HG03460 (cell line): ENCODE measurements around the gene KCNJ1.

Experiments used
- ATAC-seq: cut with Tn5 transposase; IDR thresholded peaks from one replicate; pipeline ENCODE4 v1.9.1; 2021; ENCODE audit not compliant: unreplicated experiment

KCNJ1 gene

DNA sequence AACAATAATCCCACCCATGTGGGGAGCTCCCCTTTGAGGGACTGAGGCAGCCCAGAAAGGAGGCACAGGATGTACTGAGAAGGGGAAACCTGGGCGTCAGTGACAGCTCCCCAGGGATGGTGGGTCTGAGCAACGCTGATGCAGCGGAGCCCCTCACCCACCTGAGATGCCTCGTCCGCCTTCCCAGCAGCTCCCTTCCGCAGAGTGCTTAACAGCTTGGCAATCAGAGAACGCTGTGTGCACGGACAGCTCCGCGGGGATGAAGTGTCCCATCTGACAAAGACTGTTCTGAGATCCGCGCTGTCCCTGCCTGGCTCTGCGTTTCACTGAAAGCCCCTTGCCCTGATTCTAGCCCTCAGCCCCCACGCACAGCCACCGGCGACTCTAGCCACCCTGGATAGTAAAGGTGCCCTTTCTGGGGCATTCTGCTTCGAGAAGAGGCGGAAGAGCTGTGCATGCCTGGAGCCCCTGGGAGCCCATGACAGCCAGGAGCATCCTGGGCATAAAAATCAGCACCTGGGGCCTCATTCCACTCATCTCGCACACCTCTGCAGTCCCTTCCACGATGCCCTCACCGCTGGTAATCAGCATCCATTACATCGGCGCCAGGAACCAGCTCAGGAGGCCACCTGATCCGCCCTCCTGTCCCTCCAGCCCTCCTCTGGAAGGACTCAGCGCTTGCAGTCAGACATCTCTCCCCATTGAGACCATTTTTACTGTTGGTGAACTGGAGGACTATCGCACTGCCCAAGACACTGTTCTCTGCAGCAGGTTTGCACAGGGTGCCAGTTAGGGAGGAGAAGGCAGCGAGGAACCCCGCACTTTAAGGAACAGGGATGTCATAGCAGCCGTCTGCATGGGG lies 34.8 kb upstream of the KCNJ1 start:
- ATAC-seq: no peak

DNA sequence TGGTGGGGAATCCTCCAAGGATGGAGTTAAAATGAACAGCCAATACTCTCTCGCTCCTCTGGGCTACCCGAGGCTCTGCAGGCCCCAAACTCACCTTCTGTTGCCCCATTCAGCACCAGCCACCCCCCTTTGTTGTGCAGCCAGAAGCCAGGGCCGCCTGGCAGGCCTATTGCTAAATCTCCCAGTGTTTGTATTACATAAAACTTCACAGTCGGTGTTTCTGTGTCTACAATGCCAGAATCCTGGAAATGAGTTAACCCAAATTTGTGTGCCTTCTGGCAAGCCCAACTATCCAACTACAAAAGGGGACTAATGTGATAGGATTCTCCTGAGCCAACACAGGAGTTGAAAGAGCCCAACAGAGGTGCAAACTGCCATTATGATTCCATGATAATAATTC lies 33.4 kb upstream of the KCNJ1 start:
- no peak for ATAC-seq

DNA sequence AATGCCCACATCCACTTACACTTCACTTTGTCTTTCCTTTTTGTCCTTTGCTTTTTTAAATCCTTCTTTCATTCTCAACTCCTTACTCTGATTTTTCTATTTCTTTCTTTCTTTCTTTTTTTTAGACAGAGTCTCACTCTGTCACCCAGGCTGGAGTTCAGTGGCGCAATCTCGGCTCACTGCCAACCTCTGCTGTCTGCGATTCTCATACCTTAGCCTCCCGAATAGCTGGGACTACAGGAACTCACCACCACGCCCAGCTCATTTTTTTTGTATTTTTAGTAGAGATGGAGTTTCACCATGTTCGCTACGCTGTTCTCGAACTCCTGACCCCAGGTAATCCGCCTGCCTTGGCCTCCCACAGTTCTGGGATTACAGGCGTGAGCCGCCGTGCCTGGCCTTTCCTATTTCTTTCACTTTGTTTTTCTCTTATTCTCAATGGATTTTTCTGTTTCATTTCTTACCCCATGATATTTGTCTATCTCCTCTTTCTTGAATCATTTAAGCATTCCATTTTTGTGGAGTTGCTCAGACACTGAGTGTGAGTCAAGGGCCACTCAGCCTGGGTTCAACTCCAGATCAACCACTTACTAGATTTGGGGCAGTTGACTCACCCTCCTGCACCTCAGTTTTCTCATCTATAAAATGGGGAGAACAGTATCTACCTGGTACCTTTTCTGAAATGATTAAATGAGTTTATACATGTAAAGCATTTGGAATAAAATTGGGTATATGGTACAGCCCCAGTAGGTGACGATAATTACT lies 31.7 kb upstream of the KCNJ1 start:
- no peak for ATAC-seq

DNA sequence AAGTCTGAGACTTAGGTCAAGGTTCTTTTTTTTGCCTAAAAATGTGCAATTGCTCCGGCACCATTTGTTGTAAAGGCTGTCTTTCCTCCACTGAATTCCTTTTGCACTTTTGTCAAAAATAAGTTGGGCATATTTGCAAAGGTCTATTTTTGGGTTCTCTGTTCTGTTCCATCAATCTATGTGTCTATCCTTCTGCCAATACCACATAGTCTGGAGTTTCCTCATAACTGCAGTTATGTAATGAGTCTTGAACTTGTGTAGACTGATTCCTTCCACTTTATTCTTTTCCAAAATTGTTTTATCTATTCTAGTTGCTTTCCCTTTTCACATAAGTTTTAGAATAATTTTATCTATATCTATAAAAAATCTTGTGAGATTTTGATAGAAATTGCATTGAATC lies 30.7 kb upstream of the KCNJ1 start:
- no peak for ATAC-seq

DNA sequence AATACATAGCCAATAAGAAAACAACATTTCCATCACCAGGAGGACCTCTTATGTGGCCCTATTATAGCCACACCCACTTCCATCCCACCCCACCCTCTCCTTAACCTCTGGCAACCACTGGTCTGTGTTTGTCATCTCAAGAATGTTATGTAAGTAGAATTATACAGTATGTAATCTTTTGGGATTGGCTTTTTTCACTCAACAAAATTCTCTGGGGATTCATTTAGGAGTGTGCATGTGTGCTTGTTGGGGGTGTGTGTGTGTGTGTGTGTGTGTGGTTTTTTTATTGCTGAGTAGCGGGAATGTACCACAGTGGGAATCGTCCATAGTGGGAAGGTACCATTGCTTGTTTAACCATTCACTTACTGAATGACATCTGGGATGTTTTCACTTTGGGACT lies 29.3 kb upstream of the KCNJ1 start:
- ATAC-seq: no peak

DNA sequence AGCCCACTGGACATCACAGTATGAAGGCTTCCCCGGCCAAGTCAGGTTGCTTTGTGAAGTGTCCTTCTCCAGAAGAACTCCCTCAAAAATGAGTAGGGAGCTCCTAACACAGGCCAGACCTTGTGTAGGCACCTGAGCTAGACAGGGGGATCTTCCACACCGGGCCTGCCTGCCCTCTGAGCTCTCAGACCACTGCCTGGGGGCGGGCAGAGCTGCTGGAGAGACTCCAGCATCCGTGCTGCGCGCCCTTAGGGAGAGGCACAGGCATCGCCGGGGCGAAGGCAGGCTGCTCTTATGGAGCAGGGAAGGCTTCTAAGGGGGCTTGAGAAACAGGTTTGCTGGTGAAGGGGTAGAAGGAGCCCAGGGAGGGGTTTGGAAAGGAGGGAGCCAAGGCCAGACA lies 28.4 kb upstream of the KCNJ1 start:
- ATAC-seq: no peak

DNA sequence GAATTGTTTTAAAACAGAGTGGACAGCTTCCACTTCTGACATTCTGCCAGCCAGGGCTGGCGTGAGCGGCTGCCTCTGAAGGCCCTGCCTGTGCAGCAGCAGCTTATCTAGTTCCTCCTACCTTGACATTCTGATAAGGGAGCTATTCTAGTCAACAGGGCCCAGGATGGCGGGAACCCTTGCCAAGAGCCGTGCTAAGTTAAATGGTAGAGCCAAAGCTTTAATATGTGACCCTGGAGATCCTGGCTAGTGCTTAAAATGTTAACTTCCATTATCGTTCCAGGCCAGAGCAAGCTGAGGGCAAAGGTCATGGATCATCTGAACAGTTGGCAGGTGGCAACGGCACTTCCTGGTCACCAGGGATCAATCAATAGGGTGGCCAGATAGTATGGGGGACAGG lies 27.6 kb upstream of the KCNJ1 start:
- no peak for ATAC-seq

DNA sequence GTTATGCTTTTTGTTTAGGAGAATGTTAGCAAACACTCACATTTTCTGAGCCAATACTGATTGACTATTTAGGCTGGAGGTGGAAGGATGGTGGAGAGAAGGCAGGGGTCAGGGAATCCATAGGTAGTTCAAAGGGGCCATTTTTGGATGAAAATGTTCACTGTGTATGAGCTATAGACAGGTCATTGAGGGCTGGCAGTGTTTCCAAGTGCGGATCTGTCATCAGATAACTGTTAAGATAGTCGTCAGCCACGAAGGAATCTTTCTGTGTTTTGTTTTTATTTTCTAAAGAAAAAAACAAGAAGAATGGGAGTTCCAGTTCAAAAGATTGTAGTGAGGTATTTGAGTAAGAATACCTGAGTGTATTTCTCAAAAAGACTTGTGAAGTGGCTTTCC lies 27.2 kb upstream of the KCNJ1 start:
- ATAC-seq: no peak

DNA sequence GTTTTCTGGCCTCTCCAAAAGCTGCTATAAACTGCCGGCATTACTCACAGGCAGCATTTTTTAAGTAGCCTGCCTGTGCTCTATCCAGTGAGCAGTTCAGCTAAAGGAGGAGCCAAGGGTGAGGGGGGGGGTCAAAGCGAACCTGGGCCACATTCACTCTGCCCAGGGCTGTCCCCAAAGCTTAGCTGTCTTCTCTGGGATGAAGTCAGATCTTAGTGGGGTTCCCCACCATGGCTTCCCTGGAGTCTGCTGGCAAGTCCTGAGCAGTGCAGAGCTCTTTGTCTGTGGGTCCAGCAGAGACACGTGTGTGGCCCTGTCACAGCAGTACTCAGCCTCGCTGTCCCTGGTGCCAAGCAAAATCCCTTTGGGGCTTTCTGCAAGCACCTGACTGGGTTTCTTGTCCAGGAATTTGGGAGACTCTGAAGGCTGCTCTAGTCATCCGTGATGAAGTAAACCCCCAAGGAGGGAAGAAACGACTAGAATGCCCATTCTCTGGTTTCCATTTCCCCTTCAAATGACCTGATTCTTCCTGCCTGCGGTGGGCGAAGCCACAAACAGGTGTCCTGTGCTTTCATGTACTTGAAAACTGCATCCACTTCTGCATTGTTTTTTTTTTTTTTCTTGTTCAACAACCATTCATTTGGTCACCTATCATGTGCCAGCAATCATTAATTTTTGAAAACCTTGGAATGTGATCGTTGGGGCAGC lies 26.6 kb upstream of the KCNJ1 start:
- ATAC-seq: peak; percentile 66

DNA sequence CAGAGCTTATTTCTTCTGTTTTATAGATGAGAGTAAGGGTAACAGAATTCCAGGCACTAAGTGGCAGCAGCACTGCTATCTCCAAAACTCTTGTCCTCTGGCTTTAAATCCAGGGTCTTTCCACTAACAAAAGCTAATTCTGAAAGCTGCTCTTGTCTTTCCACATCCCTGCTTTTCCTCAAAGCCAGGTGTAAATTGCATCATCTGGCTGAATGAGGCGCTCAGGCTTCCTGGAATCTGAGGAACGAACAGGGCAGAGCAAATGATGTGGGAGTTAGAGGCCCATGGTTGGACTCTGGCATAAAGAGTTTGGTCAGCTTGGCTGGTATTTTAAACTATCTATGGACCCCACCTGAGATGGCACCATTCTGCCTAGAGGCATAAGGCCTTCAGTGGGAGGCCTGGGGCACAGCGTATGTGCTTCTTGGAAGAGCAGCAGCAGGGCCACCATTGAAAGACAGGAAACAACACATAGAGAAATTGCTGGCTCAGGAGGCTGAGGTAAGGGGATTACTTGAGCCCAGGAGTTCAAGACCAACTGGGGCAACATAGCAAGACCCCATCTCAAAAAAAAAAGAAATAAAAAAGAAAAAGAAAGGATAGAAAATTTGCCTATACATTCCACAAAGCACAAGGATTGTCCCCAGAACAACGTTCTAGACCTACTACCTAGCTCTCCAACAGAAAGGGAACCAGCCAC lies 25.9 kb upstream of the KCNJ1 start:
- ATAC-seq: no peak

DNA sequence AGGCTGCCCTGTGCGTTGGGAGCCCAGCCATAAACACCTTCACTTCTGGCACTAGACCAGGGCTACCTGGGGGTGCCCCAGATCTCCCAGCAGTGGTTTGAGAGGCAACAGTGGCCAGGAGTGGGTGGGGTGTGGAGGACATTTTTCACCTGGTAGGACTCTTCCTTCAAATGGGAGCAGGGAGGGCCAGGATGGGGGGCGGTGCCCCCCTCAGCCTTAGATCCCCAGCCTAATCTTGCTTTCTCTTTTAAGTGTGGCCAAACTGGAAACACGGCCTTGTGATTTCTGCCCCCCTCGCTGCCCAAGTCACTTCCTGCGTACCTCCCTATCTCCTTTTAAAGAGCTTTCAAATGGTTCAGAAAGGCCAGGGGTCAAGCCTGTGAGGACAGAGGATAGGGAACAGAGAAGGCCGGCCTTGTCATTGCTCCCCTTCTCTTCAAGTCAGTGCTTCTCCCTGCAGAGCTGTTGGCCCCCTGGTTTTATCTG lies 24.9 kb upstream of the KCNJ1 start:
- ATAC-seq: no peak

DNA sequence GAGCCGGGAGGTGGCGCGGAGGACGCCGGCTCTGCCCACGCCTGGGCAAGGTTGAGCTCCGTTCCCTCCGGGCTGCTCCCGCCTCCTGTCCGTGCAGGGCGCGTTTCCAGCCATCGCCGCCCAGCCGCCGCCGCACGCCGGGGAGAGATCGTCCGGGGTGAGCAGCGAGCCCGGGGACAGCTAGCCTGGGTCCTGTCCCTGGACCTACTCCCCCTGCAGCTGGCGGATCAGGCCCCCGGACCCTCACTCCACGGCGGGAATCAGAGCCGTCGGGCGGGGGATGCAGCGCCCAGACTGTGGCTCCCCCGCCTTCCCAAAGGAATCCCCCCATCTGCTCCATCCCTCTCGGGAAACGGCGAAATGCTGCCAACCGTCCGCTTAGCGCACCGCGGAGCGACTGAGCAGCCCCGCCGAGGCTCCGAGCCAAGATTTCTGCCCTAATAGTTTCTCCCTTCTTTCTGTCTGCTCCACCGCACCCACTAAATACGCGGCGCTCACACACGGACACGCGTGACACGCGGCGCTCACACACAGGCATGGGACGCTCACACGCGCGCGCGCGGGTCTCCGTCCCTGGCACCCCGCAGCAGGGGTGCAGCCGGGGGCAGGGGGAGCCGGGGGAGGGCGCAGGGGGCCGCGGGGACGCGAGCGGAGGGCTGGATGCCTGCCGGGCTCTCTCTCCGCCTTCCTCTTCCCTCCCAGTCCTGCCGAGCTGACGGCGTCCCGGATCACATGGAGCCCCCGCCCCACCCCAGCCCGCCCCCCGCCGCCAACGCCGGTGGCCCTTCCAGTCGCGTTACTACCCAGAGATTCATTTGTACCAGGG lies 23.7 kb upstream of the KCNJ1 start, which contains the start of gene KCNJ5:
Gene KCNJ5 (plus strand): TSS at position 814 of the 826 bp plus-strand sequence. CDS start 19,918 bp downstream, outside the sequence.
- no peak for ATAC-seq

DNA sequence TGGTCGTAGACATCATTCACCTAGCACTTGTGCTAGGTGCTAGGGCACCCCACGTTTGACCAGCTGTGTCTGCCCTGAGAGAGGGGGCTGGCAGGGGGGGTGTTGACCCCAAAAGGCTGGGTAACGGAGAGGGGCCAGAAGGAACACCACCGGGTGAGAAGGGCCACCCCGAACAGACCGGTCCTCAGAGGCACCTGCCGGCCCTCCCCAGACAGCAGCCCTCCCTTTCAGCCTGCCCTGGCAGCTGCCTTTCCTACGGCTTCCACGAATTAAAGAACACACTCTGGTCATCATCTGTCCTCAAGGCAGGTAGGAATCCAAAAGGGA lies 23.1 kb upstream of the KCNJ1 start:
- no peak for ATAC-seq

DNA sequence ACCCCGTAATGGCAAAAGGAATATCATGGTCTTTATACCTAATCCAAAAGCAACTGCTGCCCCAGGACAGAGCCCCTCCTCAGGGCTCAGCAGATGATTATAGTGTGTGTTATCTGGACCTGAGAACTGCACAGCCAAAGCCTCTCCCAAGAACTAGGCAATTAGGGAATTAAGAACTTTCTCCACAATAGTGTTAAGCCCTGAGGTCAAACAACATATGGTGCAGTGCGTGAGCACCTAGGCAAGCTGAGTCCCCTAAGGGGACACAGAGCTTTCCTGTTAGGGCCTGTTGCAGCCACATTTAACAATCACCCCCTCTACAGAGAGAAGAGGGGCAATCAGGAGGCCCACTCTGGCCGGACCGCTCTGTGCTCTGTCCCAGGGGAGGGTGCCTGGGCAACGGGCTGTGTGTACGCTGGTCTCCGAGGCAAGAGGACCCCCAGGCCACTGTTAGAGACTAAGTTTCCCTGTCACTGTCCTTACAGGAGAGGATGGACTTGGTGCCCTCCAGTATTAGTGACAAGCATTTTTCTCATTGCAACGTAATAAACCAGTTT lies 22.6 kb upstream of the KCNJ1 start:
- ATAC-seq: no peak

DNA sequence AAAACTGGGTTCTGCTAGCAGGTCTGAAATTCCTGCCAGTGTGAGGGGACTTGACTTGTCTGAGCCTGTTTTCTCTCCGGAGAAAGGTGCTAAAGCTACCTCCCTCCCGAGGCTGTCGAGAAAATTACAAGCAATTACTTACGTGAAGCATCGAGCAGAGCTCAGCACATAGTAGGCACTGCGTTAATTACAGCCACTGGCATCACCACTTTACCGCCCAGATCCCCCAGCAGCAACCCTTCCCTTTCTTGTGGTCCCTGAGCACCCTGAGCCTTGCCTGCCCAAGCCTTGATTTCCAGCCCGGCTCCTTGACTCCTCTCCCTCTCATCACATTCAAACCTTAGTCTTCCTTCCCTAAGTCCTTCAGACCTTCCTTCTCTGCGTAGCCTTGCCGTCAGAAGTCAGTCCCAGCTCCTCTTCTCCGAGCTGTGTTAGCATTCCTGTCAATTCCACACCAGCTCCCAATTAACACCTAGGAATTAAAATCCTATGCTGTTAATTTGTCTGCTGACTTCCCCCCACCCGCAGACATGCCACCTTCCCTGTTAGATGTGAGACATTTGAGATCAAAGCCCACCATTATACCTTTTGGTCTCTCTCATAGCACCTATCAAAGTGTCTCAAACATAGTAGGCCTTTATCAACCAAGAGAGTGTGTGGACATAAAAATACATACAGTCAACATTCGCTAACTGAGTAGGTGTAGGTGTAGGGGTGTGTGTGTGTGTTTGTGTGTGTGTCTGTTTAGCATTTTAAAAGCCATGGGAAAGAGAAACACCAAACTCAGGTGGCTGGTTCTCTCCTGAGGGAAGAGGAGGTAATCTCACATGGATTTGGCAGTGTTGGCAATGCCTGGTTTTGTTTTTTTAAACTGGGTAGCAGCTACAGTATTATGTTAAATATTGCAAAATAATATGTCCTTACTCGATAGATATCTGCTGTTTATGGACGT lies 21.2 kb upstream of the KCNJ1 start:
- no peak for ATAC-seq

DNA sequence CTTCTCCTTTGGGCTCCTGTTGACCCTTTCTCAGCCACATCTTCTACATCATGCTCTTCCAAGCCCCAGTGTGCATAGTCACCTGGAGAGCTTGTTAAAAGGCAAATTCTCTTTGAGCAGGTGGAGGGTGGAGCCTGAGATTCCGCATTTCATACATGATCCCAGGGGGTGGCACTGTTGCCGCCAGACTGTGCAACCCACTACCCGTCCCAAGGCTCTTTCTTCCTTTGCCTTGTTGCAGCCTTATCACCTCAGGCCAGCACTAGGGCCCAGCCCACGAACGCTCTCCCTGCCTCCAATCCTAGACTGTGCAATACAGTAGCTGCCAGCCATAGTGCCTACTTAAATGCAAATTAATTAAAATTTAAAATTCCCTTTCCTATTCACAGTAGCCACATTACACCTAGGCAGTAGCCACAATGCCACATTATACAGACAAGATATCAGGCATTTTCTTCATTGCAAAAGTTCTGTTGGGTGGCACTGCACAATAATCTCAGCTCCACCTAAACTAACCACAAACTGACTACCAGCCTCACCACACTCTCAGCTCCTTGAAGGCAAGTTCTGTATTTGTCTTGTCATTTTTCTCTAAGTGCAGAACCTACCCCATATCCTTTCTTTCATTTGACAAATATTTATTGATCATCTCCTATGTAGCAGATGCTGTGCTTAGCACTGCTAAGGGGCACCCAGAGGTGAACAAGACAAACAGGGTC lies 19.5 kb upstream of the KCNJ1 start:
- no peak for ATAC-seq

DNA sequence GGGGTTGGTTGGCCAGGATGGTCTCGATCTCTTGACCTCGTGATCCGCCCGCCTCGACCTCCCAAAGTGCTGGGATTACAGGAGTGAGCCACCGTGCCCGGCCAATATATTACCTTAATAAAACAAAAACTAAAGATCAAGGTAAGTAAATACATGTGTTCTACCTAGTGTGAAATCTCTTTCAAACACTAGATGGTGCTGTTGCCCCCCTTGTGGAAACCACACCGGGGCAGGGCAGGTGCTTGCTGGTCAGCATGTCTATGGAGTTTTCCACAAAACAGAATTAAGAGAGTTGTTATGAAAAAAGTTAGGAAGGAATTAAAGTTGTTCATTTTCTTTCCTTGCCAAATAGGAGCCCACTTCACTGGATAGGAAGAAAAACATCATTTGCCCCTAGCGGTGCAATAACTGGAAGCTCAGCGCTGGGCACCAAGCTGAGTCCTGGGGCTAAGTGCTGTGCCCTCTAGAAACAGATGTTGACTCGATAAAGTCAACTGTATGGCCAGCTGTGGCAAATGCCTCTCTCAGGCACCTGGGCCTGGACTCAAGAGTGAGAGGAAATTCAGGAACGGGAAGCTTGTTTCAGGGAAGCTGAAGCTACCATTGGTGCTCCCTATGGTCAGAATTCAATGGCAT lies 17.7 kb upstream of the KCNJ1 start:
- peak; percentile 84 for ATAC-seq

DNA sequence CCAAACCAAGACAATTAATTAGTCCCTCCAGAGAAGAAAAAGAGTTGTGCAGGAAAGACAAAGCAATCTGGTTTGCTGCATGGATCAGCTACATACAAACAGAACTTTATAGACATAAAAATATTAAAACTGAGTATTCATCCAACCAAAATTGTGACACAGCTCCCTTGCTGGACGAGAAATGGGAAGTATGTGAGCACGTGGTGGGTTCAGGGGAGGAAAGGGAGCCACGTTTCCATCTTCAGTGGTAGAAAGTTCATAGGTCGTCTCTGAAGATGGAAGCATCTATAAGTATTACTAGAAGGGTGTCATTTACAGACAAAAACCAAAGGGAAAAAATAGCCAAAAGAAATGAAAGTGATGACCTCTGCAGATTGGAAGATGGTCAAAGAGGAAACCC lies 17.0 kb upstream of the KCNJ1 start:
- ATAC-seq: no peak
